NCI-H510A (cell line): ENCODE measurements around the gene RAI14.
"Not testable (repeated sequence)": the region's sequence is repeated elsewhere in the genome, so short reads cannot be mapped to it uniquely, and the experiment has no call there.

Source experiments
- DNase-seq: peaks from one replicate; lab custom pipeline; 2025; lab: John Stamatoyannopoulos, UW

RAI14 gene

GRCh38 chr5:34771076-34771475, 114.9 kb downstream of the RAI14 start:
- DNase-seq: no peak

GRCh38 chr5:34772267-34773098, 116.4 kb downstream of the RAI14 start:
- no peak for DNase-seq

- DNase-seq: no peak
These were observed 118.0 kb downstream of the RAI14 start for GRCh38 chr5:34774139-34774538.

- DNase-seq: not testable (repeated sequence)
These were observed 118.5 kb downstream of the RAI14 start for GRCh38 chr5:34774678-34775077.

GRCh38 chr5:34775886-34776285, 119.8 kb downstream of the RAI14 start:
- no peak for DNase-seq

- no peak for DNase-seq
These were observed 122.1 kb downstream of the RAI14 start for GRCh38 chr5:34778091-34778850.

GRCh38 chr5:34783892-34784291, 127.8 kb downstream of the RAI14 start:
- not testable (repeated sequence) for DNase-seq

- no peak for DNase-seq
These were observed 130.9 kb downstream of the RAI14 start for GRCh38 chr5:34787035-34787434.

GRCh38 chr5:34789021-34789531, 132.9 kb downstream of the RAI14 start:
- DNase-seq: no peak

- DNase-seq: no peak
These were observed 133.5 kb downstream of the RAI14 start for GRCh38 chr5:34789639-34790038.

- DNase-seq: no peak
These were observed 133.9 kb downstream of the RAI14 start for GRCh38 chr5:34790069-34790468.

- no peak for DNase-seq
These were observed 135.7 kb downstream of the RAI14 start for GRCh38 chr5:34791761-34792244.

GRCh38 chr5:34802834-34803563, 146.9 kb downstream of the RAI14 start:
- DNase-seq: no peak

GRCh38 chr5:34803974-34804732, 148.0 kb downstream of the RAI14 start:
- DNase-seq: no peak

- no peak for DNase-seq
These were observed 148.8 kb downstream of the RAI14 start for GRCh38 chr5:34804913-34805312.

GRCh38 chr5:34806532-34806931, 150.4 kb downstream of the RAI14 start:
- no peak for DNase-seq

- no peak for DNase-seq
These were observed 155.6 kb downstream of the RAI14 start for GRCh38 chr5:34811706-34812105.

GRCh38 chr5:34813509-34813908, 157.4 kb downstream of the RAI14 start:
- DNase-seq: no peak

GRCh38 chr5:34817558-34818351, 161.6 kb downstream of the RAI14 start:
- DNase-seq: no peak

- no peak for DNase-seq
These were observed 162.6 kb downstream of the RAI14 start for GRCh38 chr5:34818717-34819116.

GRCh38 chr5:34820593-34820992, 164.5 kb downstream of the RAI14 start:
- no peak for DNase-seq
